Measurements from ENCODE around the gene CCSER1.
A peak's percentile ranks its signal among the peaks of the same experiment; 100 is the strongest.

Gene CCSER1

GRCh38 chr4:90128961-90129495 lies 1.8 kb downstream of the CCSER1 start:
- DNase-seq (ENCODE audit: low read depth) = no peak

GRCh38 chr4:90130076-90130475 lies 2.9 kb downstream of the CCSER1 start:
- no peak for DNase-seq (ENCODE audit: low read depth)

- peak; percentile 4 for DNase-seq (ENCODE audit: low read depth)
Observed at GRCh38 chr4:90137555-90137954, 10.4 kb downstream of the CCSER1 start.

GRCh38 chr4:90142081-90142480 lies 14.9 kb downstream of the CCSER1 start:
- no peak for DNase-seq (ENCODE audit: low read depth)

- no peak for DNase-seq (ENCODE audit: low read depth)
Observed at GRCh38 chr4:90145319-90145718, 18.1 kb downstream of the CCSER1 start.

GRCh38 chr4:90146306-90146705 lies 19.1 kb downstream of the CCSER1 start:
- no peak for DNase-seq (ENCODE audit: low read depth)

- no peak for DNase-seq (ENCODE audit: low read depth)
Observed at GRCh38 chr4:90148574-90149148, 21.5 kb downstream of the CCSER1 start.

- no peak for DNase-seq (ENCODE audit: low read depth)
Observed at GRCh38 chr4:90152024-90152423, 24.8 kb downstream of the CCSER1 start.

GRCh38 chr4:90159193-90159592 lies 32.0 kb downstream of the CCSER1 start:
- no peak for DNase-seq (ENCODE audit: low read depth)

- no peak for DNase-seq (ENCODE audit: low read depth)
Observed at GRCh38 chr4:90160044-90160443, 32.9 kb downstream of the CCSER1 start.

GRCh38 chr4:90162566-90162965 lies 35.4 kb downstream of the CCSER1 start:
- DNase-seq (ENCODE audit: low read depth) = no peak

- DNase-seq (ENCODE audit: low read depth) = no peak
Observed at GRCh38 chr4:90163872-90164271, 36.7 kb downstream of the CCSER1 start.

GRCh38 chr4:90165883-90166282 lies 38.7 kb downstream of the CCSER1 start:
- DNase-seq (ENCODE audit: low read depth) = no peak

GRCh38 chr4:90171491-90171890 lies 44.3 kb downstream of the CCSER1 start:
- no peak for DNase-seq (ENCODE audit: low read depth)

GRCh38 chr4:90174621-90175023 lies 47.4 kb downstream of the CCSER1 start:
- DNase-seq (ENCODE audit: low read depth) = no peak

- DNase-seq (ENCODE audit: low read depth) = no peak
Observed at GRCh38 chr4:90181644-90182043, 54.5 kb downstream of the CCSER1 start.

GRCh38 chr4:90183254-90183653 lies 56.1 kb downstream of the CCSER1 start:
- no peak for DNase-seq (ENCODE audit: low read depth)

- DNase-seq (ENCODE audit: low read depth) = no peak
Observed at GRCh38 chr4:90184560-90184959, 57.4 kb downstream of the CCSER1 start.

GRCh38 chr4:90185416-90185815 lies 58.2 kb downstream of the CCSER1 start:
- DNase-seq (ENCODE audit: low read depth) = no peak

GRCh38 chr4:90186229-90186628 lies 59.0 kb downstream of the CCSER1 start:
- DNase-seq (ENCODE audit: low read depth) = no peak

GRCh38 chr4:90187148-90187884 lies 60.1 kb downstream of the CCSER1 start:
- DNase-seq (ENCODE audit: low read depth) = no peak

GRCh38 chr4:90189178-90189577 lies 62.0 kb downstream of the CCSER1 start:
- no peak for DNase-seq (ENCODE audit: low read depth)

GRCh38 chr4:90189946-90190345 lies 62.8 kb downstream of the CCSER1 start:
- no peak for DNase-seq (ENCODE audit: low read depth)

GRCh38 chr4:90190525-90190924 lies 63.3 kb downstream of the CCSER1 start:
- DNase-seq (ENCODE audit: low read depth) = no peak

Data from EH (cell line).